SK-N-SH (cell line): ENCODE results near the gene MCTP1. TPM values are rescaled to one million over a fixed set of nuclear protein-coding genes. Genes with fewer than 3 reads are reported as not detected.

Experiments used
- CTCF ChIA-PET: fragments of 300-600, 350-600 bp; formaldehyde crosslinking; extraction: SDS; loops from one replicate; lab custom pipeline; 2021; lab: Yijun Ruan, JAX
- POLR2A ChIA-PET: fragments of 350-600 bp; sonication (Branson Sonifier 250); formaldehyde crosslinking; extraction: SDS; loops from one replicate; lab custom pipeline; 2020; ENCODE audit warnings: antibody characterized with exemption, inconsistent platforms; lab: Yijun Ruan, JAX
- DNase-seq: peaks from one replicate; pipeline ENCODE4 v3.0.0; 2012
- H2AFZ ChIP-seq: fragments of 200-600 bp; sonication (generic); 2 replicates; pipeline ENCODE4 v1.8.1; 2016; ENCODE audit warnings: antibody characterized with exemption, mild to moderate bottlenecking, low read depth
- H3F3A ChIP-seq: fragments of 200-600 bp; sonication (generic); replicated peaks from 2 replicates; pipeline ENCODE3; 2016; ENCODE audit warnings: antibody characterized with exemption, mild to moderate bottlenecking; ENCODE audit not compliant: insufficient read depth
- H3K27ac ChIP-seq, 2 experiments: fragments of 200-500 bp in 1 of 2; fragments of 200-600 bp in 1 of 2; sonication (Bioruptor generic) in 1 of 2; sonication (generic), shearing (Covaris generic) in 1 of 2; 2 replicates each; pipeline versions ENCODE4 v1.5.1 to v1.6.1; 2014 to 2016; ENCODE audit warnings: low read depth in 2 of 2, inconsistent platforms in 1 of 2, low read length in 1 of 2, mild to moderate bottlenecking in 1 of 2, mixed read lengths in 1 of 2
- H3K27me3 ChIP-seq: fragments of 200-600 bp; sonication (generic), shearing (Covaris generic); 2 replicates; pipeline ENCODE4 v1.6.1; 2016; ENCODE audit warnings: mixed run types; ENCODE audit not compliant: insufficient read depth
- H3K36me3 ChIP-seq, 2 experiments: fragments of 200-500 bp in 1 of 2; fragments of 200-600 bp in 1 of 2; sonication (Bioruptor generic) in 1 of 2; sonication (generic) in 1 of 2; replicated peaks in 1 of 2; 2 replicates each; pipeline versions ENCODE3 to v1.5.1; 2014 to 2016; ENCODE audit warnings: low read length in 1 of 2, mild to moderate bottlenecking in 1 of 2; ENCODE audit not compliant: insufficient read depth in 2 of 2, control insufficient read depth in 1 of 2
- H3K4me1 ChIP-seq, 2 experiments: fragments of 200-500 bp in 1 of 2; fragments of 200-600 bp in 1 of 2; sonication (Bioruptor generic) in 1 of 2; sonication (generic), shearing (Covaris generic) in 1 of 2; 2 replicates each; pipeline versions ENCODE4 v1.5.1 to v1.6.1; 2014 to 2016; ENCODE audit warnings: low read depth in 1 of 2, low read length in 1 of 2, mixed run types in 1 of 2; ENCODE audit not compliant: insufficient read depth in 2 of 2, control insufficient read depth in 1 of 2
- H3K4me2 ChIP-seq: fragments of 200-600 bp; sonication (generic), shearing (Covaris generic); 2 replicates; pipeline ENCODE4 v1.6.1; 2017; ENCODE audit warnings: mixed run types
- H3K4me3 ChIP-seq, 2 experiments: fragments of 200-500 bp in 1 of 2; fragments of 200-600 bp in 1 of 2; sonication (Bioruptor generic) in 1 of 2; sonication (generic), shearing (Covaris generic) in 1 of 2; 2 replicates each; pipeline versions ENCODE4 v1.5.1 to v1.8.1; 2014 to 2016; ENCODE audit warnings: low read depth in 2 of 2, inconsistent platforms in 1 of 2, low read length in 1 of 2, mild to moderate bottlenecking in 1 of 2, mixed read lengths in 1 of 2, moderate library complexity in 1 of 2
- H3K79me2 ChIP-seq: fragments of 200-600 bp; sonication (generic); 2 replicates; pipeline ENCODE4 v1.8.1; 2017; ENCODE audit warnings: mild to moderate bottlenecking; ENCODE audit not compliant: insufficient read depth
- H3K9ac ChIP-seq: fragments of 200-600 bp; sonication (generic); 2 replicates; pipeline ENCODE4 v1.6.1; 2017; ENCODE audit warnings: mixed run types
- H3K9me2 ChIP-seq: fragments of 200-600 bp; sonication (generic); 2 replicates; pipeline ENCODE4 v1.6.1; 2017; ENCODE audit warnings: mixed run types
- H3K9me3 ChIP-seq: fragments of 200-600 bp; sonication (generic); 2 replicates; pipeline ENCODE4 v1.6.1; 2017; ENCODE audit warnings: mixed run types, mild to moderate bottlenecking, moderate library complexity
- H4K20me1 ChIP-seq: fragments of 200-600 bp; sonication (generic); 2 replicates; pipeline ENCODE4 v1.6.1; 2017; ENCODE audit warnings: mild to moderate bottlenecking, mixed run types; ENCODE audit not compliant: insufficient read depth
- ELF1 ChIP-seq: IDR thresholded peaks from 2 replicates; pipeline ENCODE4 v1.4.0; 2012
- EZH2phosphoT487 ChIP-seq: fragments of 200-600 bp; sonication (generic); IDR thresholded peaks from 2 replicates; pipeline ENCODE4 v1.6.1; 2017; ENCODE audit warnings: low read depth, mixed run types, mild to moderate bottlenecking, antibody characterized with exemption, moderate library complexity, borderline replicate concordance
- FOXJ3 ChIP-seq: sonication (generic); formaldehyde crosslinking; IDR thresholded peaks from 2 replicates; pipeline ENCODE4 v1.5.1; 2020; ENCODE audit warnings: mild to moderate bottlenecking, missing genetic modification reagents
- GABPA ChIP-seq: IDR thresholded peaks from 2 replicates; pipeline ENCODE4 v1.4.0; 2012; ENCODE audit warnings: low read depth, mild to moderate bottlenecking
- GATA2 ChIP-seq: sonication (generic); formaldehyde crosslinking; IDR thresholded peaks from 2 replicates; pipeline ENCODE4 v1.5.0; 2020; ENCODE audit warnings: mild to moderate bottlenecking, missing genetic modification reagents
- IRF3 ChIP-seq: fragments of 150-350 bp; IDR thresholded peaks from 2 replicates; pipeline ENCODE4 v1.6.1; 2016; ENCODE audit warnings: mild to moderate bottlenecking, low read depth, low read length
- NFIC ChIP-seq: IDR thresholded peaks from 2 replicates; pipeline ENCODE4 v1.4.0; 2012; ENCODE audit warnings: borderline replicate concordance
- NRF1 ChIP-seq: IDR thresholded peaks from 2 replicates; pipeline ENCODE4 v1.6.1; 2012; ENCODE audit warnings: low read depth, mild to moderate bottlenecking, low read length
- PBX3 ChIP-seq: IDR thresholded peaks from 2 replicates; pipeline ENCODE4; 2012
- RAD21 ChIP-seq: IDR thresholded peaks from 2 replicates; pipeline ENCODE4 v1.6.1; 2012; ENCODE audit warnings: mild to moderate bottlenecking, low read length
- RFX5 ChIP-seq: IDR thresholded peaks from 2 replicates; pipeline ENCODE4 v1.6.1; 2012; ENCODE audit warnings: mild to moderate bottlenecking, improper control_type of control experiment, low read length
- TAF1 ChIP-seq: IDR thresholded peaks from 2 replicates; pipeline ENCODE4 v1.6.1; 2012; ENCODE audit warnings: low read depth, mild to moderate bottlenecking, low read length, moderate library complexity, borderline replicate concordance
- TCF12 ChIP-seq: IDR thresholded peaks from 2 replicates; pipeline ENCODE4 v1.4.0; 2012
- USF1 ChIP-seq: IDR thresholded peaks from 2 replicates; pipeline ENCODE4 v1.4.0; 2012; ENCODE audit warnings: low read depth, borderline replicate concordance
- YY1 ChIP-seq: IDR thresholded peaks from 2 replicates; pipeline ENCODE4 v1.4.0; 2012; ENCODE audit warnings: low read depth, mild to moderate bottlenecking
- ZBTB33 ChIP-seq: IDR thresholded peaks from 2 replicates; pipeline ENCODE4 v1.4.0; 2012; ENCODE audit warnings: low read depth, borderline replicate concordance
- WGBS: methylation state at CpG from one replicate; pipeline ENCODE4 v1.1.6; 2017; ENCODE audit warnings: low lambda C conversion rate; 5-methylcytosine and 5-hydroxymethylcytosine counted together
- polyA plus RNA-seq, 3 experiments: library from polyadenylated mRNA; depleted of rRNA; stranded (reverse); fragments of >200 nt; gene quantifications; 2 replicates each; pipeline ENCODE4 v1.2.3, GENCODE V29; 2012

The MCTP1 gene
- polyA plus RNA-seq, 1 of the 3 experiments (the other 2 are of a cell fraction): 0.53 TPM

GRCh38 chr5:95124731-95125130 lies 160.2 kb downstream of the MCTP1 start:
- H3K36me3 ChIP-seq: no peaks in the 10 kb centered on the region
- POLR2A ChIA-PET: no interaction called here
- no peaks in the 10 kb centered on the region for H3K79me2 ChIP-seq
- WGBS: 34% methylated on average over 1 of the region's 1 CpG
- no peaks in the 10 kb centered on the region for H4K20me1 ChIP-seq
- H3K4me1 ChIP-seq: no peaks in the 10 kb centered on the region
- no peak for TF ChIP-seq FOXJ3 (CRISPR knock-in tag)
- TF ChIP-seq RAD21: no peak
- no peak for TF ChIP-seq YY1
- TF ChIP-seq EZH2phosphoT487: no peak
- TF ChIP-seq PBX3: no peak
- TF ChIP-seq ELF1: no peak
- TF ChIP-seq GATA2 (CRISPR knock-in tag): no peak
- TF ChIP-seq NRF1: no peak
- no peak for TF ChIP-seq IRF3
- no peak for TF ChIP-seq RFX5
- no peak for TF ChIP-seq NFIC
- TF ChIP-seq ZBTB33: no peak
- no peak for TF ChIP-seq USF1
- no peak for TF ChIP-seq GABPA
- no peak for TF ChIP-seq TAF1
- no peak for TF ChIP-seq TCF12
- peaks cover 13% of the 10 kb centered on the region; the same call in 1 of the 2 replicates for H3K27me3 ChIP-seq
- H3F3A ChIP-seq: no peaks in the 10 kb centered on the region
- H3K9ac ChIP-seq: no peak overlapping the region
- no peak overlapping the region for H3K4me3 ChIP-seq
- CTCF ChIA-PET: no interaction called here
- H2AFZ ChIP-seq: no peak overlapping the region
- no peaks in the 10 kb centered on the region for H3K9me3 ChIP-seq
- no peaks in the 10 kb centered on the region for H3K9me2 ChIP-seq
- no peak for DNase-seq
- H3K4me2 ChIP-seq: no peak overlapping the region
- H3K27ac ChIP-seq: no peak overlapping the region
